ENCODE results near the gene CDH23.
"Not testable (repeated sequence)": the region's sequence is repeated elsewhere in the genome, so short reads cannot be mapped to it uniquely, and the experiment has no call there.

The CDH23 gene
- total RNA-seq, result 40.0 reads per million, percentile 63 among the genes with 10 or more reads in this experiment

DNA sequence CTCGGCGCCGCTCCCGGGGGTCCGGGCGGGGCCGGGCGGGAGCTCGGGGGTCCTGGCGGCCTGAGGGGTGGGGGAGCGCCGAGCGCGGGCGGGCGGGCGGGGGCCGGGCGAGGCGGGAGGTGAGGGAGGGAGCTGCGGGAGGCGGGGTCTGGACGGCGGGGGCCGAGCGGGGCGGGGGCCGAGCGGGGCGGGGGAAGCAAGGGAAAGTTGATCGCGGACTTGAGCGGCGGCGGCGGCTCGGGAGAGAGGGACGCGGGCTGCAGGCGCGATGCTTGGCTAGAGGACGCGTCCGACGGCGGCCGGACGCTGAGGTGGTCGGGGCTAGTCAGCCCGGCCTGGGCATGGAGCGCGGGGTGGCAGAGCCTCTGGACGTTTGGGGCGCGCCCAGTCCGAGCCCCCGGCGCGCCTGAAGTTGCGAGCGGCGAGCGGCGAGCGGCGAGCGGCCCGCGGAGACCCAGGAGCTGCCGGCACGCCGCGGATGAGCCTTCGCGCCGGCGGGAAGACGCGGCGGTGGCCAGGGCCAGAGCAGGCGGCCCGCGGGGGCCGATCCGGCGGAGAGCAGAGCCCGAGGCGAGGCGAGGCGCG is at the start of gene CDH23:
Gene CDH23 (plus strand): TSS at position 210 of the 585 bp plus-strand sequence. CDS start 42,912 bp downstream, outside the sequence.
- DNase-seq, result no peak

DNA sequence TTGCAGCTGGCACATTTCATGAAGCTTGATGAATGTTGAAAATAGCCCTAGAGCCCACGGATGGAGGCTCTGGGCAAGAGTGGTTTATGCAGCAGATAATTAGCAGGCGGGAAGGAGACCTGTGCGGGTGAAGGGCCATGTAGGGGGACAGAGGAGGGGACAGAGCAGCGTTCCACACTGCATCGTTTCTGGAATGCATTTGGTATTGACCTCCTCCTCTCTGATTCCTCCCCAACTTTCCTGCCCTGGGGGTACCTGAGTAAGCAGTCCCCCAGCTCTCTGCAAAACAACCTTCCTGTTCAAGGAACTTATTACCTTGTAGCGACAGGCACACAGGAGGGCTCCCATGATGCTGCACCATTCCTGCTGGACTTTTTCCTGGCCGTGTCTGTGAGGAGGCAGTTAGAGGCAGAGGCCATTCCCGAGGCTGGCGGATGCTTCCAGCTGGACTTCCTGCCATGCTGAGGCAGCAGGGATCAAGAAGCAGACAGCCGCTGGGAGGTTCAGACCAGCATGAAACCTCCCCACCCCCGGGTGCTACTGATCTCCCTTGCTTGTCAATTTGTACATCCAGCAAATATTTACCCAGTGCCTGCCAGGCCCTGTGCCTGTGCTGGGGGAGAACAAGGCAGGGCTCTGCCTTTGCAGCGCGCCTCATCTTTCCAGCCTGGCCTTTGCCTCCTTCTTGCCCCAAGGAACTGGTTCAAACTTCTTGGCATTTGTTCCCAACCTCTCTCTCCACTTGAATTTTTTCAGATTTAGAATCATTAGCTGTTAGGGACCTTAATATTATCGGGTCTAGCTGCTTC is 48.9 kb upstream of the CDH23 start:
- no peak for DNase-seq

DNA sequence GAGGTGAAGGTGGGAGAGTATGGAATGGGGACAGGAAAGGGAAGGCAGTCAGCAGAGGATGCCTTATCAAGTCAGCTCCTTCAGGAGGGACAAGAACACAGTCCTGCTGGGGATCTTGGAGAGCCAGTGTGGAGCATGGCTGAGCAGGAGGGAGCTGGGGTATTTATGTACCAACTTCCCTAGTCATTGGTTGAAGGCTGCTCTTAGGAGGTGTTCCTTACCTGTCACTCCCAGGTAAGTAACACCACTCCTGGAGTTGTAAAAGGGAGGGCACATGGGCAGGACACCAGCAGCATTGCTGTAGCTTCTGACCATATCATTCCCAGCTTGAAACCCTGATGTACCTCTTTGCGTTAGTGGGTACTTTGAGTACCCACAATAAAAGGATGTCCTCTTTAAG is 47.9 kb upstream of the CDH23 start:
- DNase-seq, result no peak

DNA sequence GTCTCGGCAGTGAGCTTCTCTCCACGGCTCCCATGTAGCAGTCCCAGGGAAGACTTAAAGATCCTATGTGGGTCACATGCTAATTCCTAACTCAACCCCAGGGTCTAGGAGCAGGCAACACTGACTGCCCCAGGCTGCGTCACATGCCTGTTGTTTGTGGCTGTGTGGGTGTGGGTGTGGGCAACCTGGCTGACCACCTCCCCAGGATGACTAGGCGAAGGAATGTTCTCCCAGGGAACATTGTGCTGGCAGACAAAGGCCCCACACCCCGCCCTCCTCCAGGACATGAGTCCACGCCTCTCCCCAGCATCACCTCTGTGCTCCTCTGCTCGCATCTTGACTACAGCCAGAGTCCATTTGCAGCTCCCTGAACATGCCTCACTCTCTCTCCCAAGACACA is 47.3 kb upstream of the CDH23 start:
- no peak for DNase-seq

DNA sequence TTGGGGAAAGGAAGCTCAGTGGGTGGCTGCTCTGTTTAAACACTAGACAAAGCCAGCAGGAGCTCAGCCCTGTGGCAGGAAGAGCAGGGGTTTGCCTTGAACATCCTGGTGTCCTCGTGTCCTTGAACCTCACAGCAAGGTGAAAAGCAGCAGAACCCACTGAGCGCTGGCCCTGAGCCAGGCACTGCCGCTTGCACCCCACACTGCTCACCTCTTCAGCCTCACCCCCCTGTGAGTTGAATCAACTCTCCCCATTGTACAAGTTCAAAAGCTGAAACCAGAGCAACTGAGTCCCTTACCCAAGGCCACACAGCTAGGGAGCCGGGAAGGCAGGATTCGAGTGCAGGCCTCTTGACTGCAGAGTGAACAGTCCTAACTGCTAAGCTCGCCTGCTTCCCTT is 45.6 kb upstream of the CDH23 start:
- DNase-seq, result no peak

DNA sequence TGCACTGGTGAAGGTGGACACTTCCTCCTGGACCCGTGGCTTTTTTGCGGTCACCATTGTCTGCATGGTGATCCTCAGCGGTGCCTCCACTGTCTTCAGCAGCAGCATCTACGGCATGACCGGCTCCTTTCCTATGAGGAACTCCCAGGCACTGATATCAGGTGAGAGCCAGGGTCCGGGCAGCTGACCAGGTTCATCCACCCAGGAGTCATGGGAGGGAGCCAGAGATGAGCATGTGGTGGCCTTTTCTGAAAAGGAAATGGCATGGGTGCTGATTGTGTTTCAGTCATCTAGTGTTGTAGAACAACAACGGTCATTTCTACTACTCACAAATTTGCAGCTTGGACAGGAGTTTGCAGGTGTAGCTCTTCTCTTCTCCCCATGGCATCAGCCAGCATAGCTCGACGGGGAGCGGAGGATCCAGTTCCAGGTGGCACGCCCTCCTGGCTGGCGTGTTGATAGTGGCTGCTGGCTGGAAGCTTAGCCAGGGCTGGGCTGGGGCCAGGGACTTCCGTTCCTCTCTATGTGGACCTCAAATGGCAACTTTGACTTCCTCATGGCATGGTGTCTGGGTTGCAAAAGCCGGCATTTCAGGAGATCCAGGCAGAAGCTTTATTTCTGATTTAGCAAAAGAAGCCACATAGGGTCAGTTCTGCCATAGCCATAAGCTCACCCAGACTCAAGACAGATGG is 44.9 kb upstream of the CDH23 start:
- no peak for DNase-seq

DNA sequence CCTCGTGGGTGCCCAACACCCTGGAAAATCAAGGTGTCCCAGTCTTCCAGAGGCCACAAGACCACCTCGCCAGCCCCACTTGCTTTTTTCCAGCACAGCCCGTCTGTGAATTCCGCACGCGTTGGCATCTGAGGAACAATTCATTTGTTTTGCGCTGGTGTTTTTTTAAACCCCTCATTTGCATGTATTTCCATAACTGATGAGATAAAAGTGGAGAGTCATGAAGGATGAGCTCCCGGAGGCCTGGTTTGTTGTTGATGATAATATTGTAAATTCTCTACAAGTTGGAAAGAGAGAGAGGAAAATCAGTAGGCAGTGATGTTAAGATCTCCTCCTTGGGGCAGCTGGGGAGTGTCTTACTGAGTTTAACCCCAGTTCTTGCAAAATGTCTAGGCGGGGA is 43.1 kb upstream of the CDH23 start:
- no peak for DNase-seq

DNA sequence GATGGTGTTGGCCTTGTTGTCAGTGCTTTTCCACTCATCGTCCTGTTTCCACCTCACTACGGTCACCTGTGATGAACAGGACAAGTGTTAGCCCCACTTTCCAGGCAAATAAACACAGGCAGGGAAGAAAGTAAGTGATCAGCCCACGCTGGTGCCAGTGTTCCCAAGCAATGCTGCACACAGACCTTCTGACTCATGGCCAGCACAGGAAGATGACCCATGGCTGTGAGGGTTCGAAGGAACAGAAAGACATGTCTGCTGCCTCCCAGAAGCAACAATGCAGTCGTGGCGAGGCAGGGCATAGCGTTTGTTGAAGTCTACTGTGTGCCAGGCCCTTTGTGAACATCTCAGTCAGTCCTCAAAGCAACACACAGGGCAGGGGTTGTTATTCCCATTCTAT is 41.9 kb upstream of the CDH23 start:
- DNase-seq, result no peak

DNA sequence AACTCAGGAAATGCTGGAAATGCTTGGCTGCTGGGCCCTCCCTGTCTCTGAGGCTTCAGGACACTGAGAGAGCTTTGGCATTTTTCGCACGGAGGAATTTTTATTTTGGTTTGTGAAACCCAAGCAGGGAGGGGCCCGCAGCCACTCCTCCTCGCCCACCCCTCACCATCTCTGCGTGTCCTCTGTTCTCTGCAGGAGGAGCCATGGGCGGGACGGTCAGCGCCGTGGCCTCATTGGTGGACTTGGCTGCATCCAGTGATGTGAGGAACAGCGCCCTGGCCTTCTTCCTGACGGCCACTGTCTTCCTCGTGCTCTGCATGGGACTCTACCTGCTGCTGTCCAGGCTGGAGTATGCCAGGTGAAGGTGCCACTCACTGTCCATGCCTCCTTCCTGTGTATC is 40.8 kb upstream of the CDH23 start:
- DNase-seq, result no peak

DNA sequence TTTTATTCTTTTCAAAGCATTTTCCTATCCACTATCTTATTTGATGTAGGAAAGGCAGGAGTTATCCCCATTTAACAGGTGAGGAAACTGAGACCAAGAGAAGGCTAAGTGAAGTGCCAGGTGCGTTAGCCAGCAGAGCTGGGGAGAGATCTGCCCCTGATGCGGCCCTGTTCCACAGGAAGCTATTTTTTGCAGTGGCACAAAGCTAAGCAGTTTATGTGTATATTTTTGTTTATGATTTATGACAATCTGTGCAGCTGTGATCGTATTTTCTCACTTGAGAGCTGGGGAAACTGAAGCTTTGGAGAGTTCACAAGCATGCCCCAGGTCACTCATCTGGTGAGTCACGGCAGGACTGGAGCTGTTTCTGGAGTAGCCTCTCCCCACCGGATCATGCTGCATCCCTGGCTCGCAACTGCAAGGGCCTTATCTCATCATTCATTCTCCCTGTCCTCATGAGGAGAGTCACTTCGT is 38.9 kb upstream of the CDH23 start:
- no peak for DNase-seq

DNA sequence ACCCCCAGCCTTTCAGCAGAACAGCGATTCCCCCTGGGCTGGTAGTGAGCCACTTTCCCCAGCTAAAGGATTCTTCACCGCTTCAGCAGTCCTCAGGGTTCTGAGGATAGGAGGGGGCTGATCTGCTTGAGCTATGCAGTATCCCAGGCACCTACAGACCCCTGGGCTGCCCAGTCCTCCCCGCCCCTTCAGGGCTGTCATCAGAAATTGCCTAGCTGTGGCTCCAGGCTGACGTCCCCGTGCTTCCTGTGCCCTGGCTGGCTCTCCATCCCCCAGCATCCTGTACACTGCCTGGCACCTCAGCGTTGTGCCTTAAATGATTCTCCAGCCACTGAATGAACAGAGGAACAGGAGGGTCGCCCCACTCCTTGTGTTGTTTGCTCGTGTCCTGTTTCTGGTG is 38.4 kb upstream of the CDH23 start:
- DNase-seq, result no peak

DNA sequence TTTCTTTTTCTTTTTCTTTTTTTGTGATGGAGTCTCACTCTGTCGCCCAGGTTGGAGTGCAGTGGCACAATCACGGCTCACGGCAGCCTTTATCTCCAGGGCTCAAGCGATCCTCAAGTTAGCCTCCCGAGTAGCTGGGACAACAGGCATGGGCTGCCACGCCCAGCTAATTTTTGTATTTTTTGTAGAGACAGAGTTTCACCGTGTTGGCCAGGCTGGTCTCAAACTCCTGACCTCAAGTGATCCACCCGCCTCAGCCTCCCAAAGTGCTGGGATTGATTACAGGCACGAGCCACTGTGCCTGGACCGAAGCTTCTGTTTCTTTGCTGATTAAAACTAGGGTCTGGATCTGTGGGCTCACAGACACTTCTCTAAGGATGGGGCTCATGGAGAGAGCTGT is 37.8 kb upstream of the CDH23 start:
- not testable (repeated sequence) for DNase-seq

DNA sequence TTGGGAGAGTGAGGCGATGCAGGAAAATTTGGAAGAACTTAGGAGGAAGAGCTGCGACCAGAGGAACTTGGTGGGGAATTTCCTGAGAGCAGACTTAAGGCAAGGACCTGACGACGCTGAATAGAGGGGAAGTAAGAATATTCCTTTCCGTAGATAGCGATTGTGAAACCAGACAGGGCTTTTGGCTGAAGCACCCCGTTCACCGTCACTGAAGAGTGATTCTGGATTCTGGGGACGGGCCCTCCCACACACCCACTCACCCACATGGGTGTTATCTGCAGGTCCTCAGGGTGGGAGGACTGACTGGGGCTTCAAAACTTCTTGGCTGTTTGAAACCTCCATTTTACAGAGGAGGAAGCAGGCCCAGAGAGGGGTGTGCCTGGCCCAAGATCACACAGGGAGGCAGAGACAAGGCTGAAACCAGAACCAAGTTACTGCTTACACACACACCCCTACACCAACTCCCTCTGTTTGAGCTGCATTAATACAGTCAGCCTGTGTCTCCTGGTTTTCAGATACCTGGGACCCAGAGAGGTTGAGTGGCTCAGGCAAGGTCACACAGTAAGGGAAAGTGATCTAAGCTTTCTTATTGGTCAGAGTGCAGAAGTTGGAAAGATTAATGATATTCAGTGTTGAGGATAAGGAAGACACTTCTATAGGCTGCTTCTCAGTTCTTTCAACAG is 37.2 kb upstream of the CDH23 start:
- no peak for DNase-seq

DNA sequence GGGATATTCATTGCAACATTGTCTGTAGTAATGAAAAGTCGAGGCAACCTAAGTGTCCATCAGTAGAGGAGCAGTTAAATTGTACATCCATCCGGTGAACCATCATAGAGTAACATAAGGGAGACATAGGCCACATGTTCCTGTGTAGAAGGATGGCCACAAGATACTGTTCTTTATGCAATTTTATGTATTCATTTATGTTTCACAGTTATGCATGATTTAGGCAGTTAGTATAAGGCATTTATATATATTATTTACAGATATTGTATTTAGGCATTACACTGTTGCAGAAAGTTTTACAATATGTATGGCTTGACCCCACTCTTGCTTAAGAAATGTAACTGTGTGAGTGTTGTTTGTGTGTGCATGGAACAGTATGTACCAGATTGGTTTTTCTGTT is 36.0 kb upstream of the CDH23 start:
- DNase-seq, result no peak

DNA sequence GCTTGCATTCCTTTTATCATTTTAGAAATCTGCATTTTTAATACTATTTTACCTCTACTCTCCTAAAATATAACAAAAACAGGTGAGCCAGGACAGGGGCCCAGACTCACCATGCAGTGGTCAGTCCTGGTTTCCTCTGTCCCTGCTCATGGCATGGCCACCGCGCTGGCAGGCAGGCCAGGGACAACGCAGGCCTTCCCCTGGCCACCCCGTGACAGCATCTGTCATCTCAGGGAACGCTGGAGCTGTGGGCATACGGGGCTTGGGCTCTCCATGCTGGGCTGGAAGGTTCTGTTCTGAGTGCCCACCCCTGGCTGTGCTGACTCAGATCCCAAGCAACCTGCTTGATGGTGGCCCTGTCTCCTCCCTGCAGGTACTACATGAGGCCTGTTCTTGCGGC is 35.1 kb upstream of the CDH23 start:
- no peak for DNase-seq

DNA sequence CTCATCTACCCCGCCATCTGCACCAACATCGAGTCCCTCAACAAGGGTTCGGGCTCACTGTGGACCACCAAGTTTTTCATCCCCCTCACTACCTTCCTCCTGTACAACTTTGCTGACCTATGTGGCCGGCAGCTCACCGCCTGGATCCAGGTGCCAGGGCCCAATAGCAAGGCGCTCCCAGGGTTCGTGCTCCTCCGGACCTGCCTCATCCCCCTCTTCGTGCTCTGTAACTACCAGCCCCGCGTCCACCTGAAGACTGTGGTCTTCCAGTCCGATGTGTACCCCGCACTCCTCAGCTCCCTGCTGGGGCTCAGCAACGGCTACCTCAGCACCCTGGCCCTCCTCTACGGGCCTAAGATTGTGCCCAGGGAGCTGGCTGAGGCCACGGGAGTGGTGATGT is 34.6 kb upstream of the CDH23 start:
- no peak for DNase-seq

DNA sequence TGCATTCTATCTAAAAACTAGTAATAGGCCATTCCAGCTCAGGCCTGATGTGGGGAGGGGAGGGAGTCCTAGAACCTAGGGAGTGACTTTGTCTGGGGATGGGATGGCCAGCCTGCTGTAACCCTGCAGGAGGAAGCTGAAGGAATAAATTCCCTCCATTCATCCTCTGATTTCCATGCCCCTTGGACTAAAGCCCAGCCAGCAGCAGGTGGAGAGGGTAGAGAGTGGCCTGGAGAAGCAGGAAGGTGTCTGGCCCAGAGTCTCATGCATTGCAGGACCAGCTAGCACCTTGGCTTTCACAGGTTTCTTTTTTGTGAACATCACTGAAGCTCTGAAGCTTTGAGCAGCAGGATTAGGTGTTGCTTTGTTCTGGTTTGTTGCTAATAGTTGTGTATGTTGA is 32.8 kb upstream of the CDH23 start:
- no peak for DNase-seq

DNA sequence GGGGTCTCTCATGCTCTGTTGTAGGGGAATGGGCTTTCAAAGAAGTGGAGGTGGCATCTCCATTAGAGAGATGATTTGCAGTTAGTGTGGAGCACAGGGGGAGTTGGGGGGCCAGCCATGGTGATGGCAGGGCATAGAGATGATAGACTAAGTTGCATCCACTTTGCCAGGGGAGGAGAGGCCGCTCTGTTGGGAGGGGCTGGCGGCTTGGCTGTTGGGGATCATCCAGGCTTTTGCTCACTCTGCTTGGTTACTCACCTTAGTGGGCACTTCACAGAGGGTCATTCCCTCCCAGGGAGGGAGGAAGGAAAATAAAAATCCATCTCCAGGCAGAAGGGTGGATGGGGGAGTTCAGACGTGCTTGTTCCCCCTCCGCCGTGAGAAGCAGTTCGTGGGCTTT is 31.4 kb upstream of the CDH23 start:
- no peak for DNase-seq

DNA sequence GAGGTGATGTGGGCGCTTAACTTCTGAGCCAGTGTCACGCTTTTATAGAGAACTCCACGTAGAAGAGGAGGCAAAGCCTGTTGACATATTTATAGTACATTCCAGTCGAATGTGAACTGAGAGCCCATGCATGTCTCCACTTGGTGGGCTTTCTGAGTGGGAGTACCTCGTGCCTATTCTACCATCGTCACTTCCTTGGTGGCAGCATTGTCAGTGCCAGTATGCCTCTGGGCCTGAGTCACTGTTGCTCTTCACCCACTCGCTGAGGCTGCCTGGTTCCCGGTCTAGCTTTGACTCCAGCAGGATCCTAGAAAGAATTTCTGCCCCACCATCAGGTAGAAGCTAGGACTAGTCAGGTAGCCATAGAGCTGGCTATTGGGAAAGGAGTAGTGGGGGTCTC is 30.0 kb upstream of the CDH23 start:
- DNase-seq, result no peak

DNA sequence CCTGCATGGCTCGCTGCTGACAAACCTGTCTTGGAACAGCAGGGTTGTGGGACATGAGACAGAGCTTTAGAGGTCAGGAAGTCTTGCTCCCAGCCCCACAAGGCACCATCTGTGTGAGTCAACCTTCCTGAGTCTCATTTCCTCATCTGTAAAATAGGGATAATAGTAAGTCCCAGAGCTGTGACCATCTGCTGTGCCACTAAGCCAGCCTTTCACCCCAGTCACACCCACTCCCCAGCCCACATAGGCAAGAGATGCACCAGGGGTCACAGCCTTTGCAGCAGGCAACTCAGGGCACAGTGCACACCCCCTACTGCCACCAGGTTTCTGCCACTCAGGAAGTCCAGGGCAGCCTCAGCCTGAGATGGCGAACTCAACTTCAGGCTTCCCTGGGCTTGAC is 29.4 kb upstream of the CDH23 start:
- DNase-seq, result no peak

DNA sequence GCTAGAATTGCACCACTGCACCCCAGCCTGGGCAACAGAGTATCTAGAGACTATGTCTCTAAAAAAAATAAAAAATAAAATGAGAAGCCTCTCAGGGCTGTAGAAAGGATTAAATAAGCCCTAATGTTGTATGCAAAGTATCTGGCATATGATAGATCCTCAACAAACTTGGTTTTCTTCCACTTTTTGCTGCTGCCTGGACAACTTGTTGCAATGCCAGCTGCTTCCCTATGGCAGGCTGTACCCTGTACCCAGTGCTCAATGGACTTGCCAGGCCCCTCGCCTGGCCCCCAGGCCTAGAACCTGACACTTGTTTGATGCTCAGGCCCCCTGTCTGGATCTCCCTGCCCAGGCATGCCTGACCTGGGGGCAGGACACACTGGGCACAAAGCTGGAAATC is 28.5 kb upstream of the CDH23 start:
- DNase-seq, result no peak

DNA sequence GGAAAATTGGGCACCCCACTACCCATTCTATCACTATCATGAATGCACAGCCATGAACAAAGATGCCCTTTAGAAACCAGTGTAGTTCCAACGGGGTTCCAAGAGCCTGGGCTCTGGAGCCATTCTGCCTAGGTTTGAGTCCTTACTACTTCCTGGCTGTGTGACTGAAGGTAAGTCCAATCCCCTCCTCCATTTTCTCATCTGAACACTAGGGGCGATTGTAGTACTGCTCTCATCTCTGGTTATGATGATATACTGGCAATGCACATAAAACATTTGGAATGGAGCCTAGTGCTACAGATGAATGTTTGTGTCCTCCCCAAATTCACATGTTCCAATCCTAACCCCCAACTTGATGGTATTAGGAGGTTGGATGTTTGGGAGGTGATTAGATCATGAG is 28.1 kb upstream of the CDH23 start:
- DNase-seq, result no peak

DNA sequence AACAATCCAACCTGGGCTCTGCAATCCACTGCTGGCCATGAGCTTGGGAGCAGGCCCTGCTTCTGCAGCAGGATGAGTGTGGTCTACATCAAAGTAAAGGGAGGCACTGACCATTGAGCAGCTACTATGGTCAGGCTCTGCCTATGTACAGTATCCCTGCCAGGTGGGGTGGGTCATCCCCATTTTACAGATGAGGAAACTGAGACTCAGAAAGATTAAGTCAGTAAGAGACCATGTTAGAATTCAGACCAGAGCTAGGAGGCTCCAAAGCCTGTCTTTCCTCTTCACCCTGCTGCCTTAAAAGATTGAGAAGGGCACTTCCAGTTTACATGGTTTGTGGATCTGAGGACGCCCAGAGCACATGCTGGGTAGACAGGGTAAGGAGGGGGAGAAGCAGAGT is 27.1 kb upstream of the CDH23 start:
- no peak for DNase-seq
